ENCODE results near the gene PTPN1. TPM values are rescaled to one million over a fixed set of nuclear protein-coding genes. Genes with fewer than 3 reads are reported as not detected.

Gene PTPN1
- total RNA-seq, 6 experiments from 2014 or later: 37.8 to 46.5 (median 45.2) TPM

DNA sequence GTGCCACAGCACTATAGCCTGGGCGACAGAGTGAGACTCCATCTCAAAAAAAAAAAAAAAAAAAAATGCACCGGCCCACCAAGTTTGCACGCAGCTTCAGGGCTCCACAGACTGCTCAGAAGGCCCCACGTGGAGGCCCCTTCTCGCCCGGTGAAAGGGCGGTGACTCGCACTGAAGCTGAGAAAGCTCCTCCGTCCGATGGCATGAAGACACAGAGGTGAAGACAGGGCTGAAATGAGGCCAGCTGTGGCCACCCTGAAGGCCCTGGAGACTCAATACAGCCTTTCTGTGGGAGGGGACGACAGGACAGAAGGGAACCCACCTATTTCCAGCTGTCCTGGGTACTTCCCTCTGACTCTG, 84.0 kb downstream of the PTPN1 start:
- H3K36me3 Mint-ChIP-seq (ENCODE audit: low read depth): no peaks in the 10 kb centered on the region; the same call in 1 of the 2 replicates
- DNase-seq: no peak
- H3K4me3 Mint-ChIP-seq: no peak overlapping the region; the same call in 1 of the 2 replicates
- H3K4me1 Mint-ChIP-seq (ENCODE audit: low read depth): no peaks in the 10 kb centered on the region
- no peaks in the 10 kb centered on the region for H3K9me3 Mint-ChIP-seq
- peaks cover 25% of the 10 kb centered on the region for H3K27me3 Mint-ChIP-seq (ENCODE audit: insufficient read depth)
- H3K27ac Mint-ChIP-seq: no peak overlapping the region
- TF ChIP-seq, protein P1, sequence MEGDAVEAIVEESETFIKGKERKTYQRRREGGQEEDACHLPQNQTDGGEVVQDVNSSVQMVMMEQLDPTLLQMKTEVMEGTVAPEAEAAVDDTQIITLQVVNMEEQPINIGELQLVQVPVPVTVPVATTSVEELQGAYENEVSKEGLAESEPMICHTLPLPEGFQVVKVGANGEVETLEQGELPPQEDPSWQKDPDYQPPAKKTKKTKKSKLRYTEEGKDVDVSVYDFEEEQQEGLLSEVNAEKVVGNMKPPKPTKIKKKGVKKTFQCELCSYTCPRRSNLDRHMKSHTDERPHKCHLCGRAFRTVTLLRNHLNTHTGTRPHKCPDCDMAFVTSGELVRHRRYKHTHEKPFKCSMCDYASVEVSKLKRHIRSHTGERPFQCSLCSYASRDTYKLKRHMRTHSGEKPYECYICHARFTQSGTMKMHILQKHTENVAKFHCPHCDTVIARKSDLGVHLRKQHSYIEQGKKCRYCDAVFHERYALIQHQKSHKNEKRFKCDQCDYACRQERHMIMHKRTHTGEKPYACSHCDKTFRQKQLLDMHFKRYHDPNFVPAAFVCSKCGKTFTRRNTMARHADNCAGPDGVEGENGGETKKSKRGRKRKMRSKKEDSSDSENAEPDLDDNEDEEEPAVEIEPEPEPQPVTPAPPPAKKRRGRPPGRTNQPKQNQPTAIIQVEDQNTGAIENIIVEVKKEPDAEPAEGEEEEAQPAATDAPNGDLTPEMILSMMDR (IDR thresholded peaks at IDR 0.05): no peak

DNA sequence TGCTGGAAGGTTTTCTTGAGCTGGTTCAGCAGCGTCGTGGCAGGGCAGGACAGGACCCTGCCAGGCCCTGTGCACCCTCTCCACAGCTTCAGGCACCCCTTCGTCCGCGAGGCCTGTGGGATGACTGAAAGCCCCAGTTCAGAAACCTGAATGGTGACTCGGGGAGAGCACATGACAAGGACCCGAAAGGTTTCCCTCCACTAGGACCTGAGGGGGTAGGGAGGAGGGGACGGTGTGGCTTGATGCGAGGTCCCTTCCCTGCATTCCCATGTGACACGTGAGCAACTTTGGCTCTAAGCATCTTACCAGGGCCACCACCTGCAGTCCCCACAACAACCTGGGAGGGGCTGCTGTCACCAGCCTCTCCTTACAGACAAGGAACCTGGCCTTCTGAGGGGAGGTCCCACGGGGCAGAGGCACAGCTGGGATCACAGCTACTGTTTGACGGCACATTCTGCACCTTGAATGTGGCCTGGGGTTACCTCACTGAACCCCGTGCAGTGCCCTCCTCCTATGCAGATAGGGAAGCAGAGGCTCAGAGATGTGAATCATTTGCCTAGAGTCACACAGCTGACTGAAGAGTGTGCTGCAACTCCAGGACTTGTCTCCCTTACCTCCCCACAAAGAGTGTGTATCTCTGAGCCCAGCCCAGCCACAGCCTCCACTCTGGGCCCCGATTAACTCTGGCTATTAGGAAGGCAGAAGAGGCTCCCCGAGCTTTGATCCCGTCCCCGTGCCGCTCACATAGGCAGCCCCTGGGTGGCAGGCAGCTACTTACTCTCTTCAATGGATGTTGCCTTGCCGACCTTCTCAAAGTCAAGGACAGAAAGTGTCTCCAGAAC, 84.6 kb downstream of the PTPN1 start:
- H3K27ac Mint-ChIP-seq: no peak overlapping the region
- TF ChIP-seq, protein P1 (IDR thresholded peaks at IDR 0.05): peak; percentile 16; the same call in 1 of the 2 replicates
- H3K9me3 Mint-ChIP-seq: no peaks in the 10 kb centered on the region
- H3K36me3 Mint-ChIP-seq (ENCODE audit: low read depth): no peaks in the 10 kb centered on the region; the same call in 1 of the 2 replicates
- H3K4me3 Mint-ChIP-seq: no peak overlapping the region
- no peaks in the 10 kb centered on the region for H3K4me1 Mint-ChIP-seq (ENCODE audit: low read depth)
- peaks cover 30% of the 10 kb centered on the region for H3K27me3 Mint-ChIP-seq (ENCODE audit: insufficient read depth)
- no peak for DNase-seq

DNA sequence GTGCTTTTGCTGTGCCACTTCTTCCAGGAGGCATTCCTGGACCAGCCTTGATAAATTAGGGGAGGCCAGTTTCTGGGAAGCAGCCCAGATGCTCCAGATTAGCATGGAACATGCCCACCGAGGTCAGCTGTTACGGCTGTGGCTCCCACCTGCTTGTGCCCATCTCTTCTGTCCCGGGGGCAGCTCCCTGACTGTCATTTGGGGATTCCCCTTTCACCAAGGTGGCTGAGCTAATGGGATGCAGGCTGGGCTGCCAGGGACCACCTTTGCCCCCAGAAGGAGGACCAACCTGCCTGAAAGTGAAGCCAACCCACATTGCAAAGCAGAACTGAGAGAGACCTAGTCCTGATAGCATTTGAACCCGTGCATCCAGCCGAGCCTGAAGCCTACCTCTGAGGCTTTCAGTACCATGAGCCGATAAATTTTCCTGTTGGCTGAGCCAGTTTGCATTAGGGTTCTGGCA, 85.3 kb downstream of the PTPN1 start:
- Mint-ChIP-seq H3K4me1 (ENCODE audit: low read depth) (no peaks in the 10 kb centered on the region), H3K27ac (no peak overlapping the region), H3K9me3 (no peaks in the 10 kb centered on the region), H3K27me3 (ENCODE audit: insufficient read depth) (peaks cover 33% of the 10 kb centered on the region), H3K36me3 (ENCODE audit: low read depth) (no peaks in the 10 kb centered on the region; the same call in 1 of the 2 replicates), H3K4me3 (no peak overlapping the region)
- no peak for DNase-seq
- TF ChIP-seq, protein P1 (IDR thresholded peaks at IDR 0.05): no peak

DNA sequence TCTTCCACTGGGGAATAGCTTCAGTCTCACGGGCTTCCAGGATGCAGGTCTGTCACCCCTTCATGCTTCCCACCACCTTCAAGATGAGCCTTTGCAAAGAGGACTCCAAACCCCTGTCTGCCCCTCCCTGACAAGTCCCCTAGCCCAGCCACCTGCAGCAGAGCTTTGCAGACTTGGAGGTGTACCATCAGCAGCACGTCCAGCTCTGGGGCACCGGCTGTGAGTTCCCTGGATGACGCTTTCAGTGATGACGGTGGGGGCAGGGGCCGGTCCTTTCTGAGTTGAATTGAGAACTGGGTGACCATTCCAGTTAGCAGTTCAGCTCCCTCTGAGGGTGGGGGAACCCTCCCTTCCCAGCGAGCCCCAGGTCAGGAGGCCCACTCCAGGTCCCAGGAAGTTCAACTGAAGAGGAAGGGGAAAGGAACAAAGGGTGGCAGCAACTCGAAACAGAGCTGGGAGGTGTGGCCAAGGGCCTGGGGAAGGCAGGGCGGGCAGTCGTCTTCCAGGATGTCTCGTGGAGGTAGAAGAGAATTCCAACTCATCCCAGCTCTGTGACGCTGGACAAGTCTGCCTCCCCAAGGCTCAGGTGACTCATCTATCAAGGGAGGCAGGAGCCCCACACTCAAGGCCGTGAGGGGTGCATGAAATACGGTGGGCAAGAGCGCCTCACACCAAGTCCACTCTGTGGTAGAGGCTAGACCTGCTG, 86.0 kb downstream of the PTPN1 start:
- no peak overlapping the region for H3K27ac Mint-ChIP-seq
- no peaks in the 10 kb centered on the region for H3K9me3 Mint-ChIP-seq
- H3K27me3 Mint-ChIP-seq (ENCODE audit: insufficient read depth): peaks cover 36% of the 10 kb centered on the region
- no peaks in the 10 kb centered on the region for H3K4me1 Mint-ChIP-seq (ENCODE audit: low read depth)
- TF ChIP-seq, protein P1 (IDR thresholded peaks at IDR 0.05): no peak
- no peaks in the 10 kb centered on the region; the same call in 1 of the 2 replicates for H3K36me3 Mint-ChIP-seq (ENCODE audit: low read depth)
- DNase-seq: no peak
- H3K4me3 Mint-ChIP-seq: no peak overlapping the region

DNA sequence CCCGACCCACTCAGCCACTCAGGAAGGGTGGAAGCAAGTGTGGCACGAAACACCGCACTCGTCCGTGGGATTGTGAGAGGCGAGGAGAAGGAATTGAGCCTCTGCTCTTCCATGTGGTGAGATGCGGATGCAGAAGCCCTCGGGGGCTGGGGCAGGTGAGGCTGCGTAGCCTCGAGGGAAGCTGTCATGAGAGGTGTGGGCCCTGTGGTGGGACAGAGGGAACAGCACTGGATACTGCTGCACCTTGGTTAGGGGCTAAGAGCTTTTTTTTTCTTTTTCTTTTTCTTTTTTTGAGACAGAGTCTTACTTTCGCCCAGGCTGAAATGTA, 86.5 kb downstream of the PTPN1 start:
- Mint-ChIP-seq H3K9me3 (no peaks in the 10 kb centered on the region), H3K36me3 (ENCODE audit: low read depth) (no peaks in the 10 kb centered on the region), H3K4me3 (no peak overlapping the region), H3K4me1 (ENCODE audit: low read depth) (no peaks in the 10 kb centered on the region), H3K27me3 (ENCODE audit: insufficient read depth) (peaks cover 34% of the 10 kb centered on the region), H3K27ac (no peak overlapping the region)
- no peak for DNase-seq
- TF ChIP-seq, protein P1 (IDR thresholded peaks at IDR 0.05): no peak

All from HFFc6 (cell line).